KMS-11 (cell line): Measurements from ENCODE around the gene AHCYL2.

Source experiments
- H2AFZ ChIP-seq: fragments of 200-600 bp; sonication (generic); 2 replicates; pipeline ENCODE4 v1.6.1; 2016; ENCODE audit warnings: antibody characterized with exemption, mixed run types, low read depth
- H3K27ac ChIP-seq: fragments of 200-600 bp; sonication (generic); 2 replicates; pipeline ENCODE4 v1.6.1; 2016; ENCODE audit warnings: mild to moderate bottlenecking, mixed run types
- H3K27me3 ChIP-seq: fragments of 200-600 bp; sonication (generic); 2 replicates; pipeline ENCODE4 v1.6.1; 2017; ENCODE audit warnings: mild to moderate bottlenecking, low read depth, mixed run types, moderate library complexity; ENCODE audit not compliant: insufficient read depth
- H3K36me3 ChIP-seq: fragments of 200-600 bp; sonication (generic); 2 replicates; pipeline ENCODE4 v1.6.1; 2017; ENCODE audit warnings: mild to moderate bottlenecking, mixed run types; ENCODE audit not compliant: insufficient read depth
- H3K4me1 ChIP-seq: fragments of 200-600 bp; sonication (generic); 2 replicates; pipeline ENCODE4 v1.6.1; 2016; ENCODE audit warnings: mild to moderate bottlenecking, low read depth, mixed run types; ENCODE audit not compliant: poor library complexity, severe bottlenecking
- H3K4me2 ChIP-seq: fragments of 200-600 bp; sonication (generic); 2 replicates; pipeline ENCODE4 v1.7.0; 2016; ENCODE audit warnings: mild to moderate bottlenecking, mixed run types
- H3K4me3 ChIP-seq: fragments of 200-600 bp; sonication (generic); IDR thresholded peaks from 2 replicates; pipeline ENCODE4 v1.6.1; 2017; ENCODE audit warnings: low read depth, low read length, mixed read lengths; ENCODE audit not compliant: insufficient read depth
- H3K79me2 ChIP-seq: fragments of 200-600 bp; sonication (generic); 2 replicates; pipeline ENCODE4 v1.6.1; 2016; ENCODE audit warnings: low read depth, mixed run types; ENCODE audit not compliant: insufficient read depth
- H3K9ac ChIP-seq: fragments of 200-600 bp; sonication (generic); 2 replicates; pipeline ENCODE4 v1.6.1; 2016; ENCODE audit warnings: mild to moderate bottlenecking, mixed run types
- H4K20me1 ChIP-seq: fragments of 200-600 bp; sonication (generic); 2 replicates; pipeline ENCODE4 v1.6.1; 2016; ENCODE audit warnings: mild to moderate bottlenecking, mixed run types; ENCODE audit not compliant: insufficient read depth
- CTCF ChIP-seq: fragments of 200-600 bp; sonication (generic); conservative IDR thresholded peaks from 2 replicates; pipeline ENCODE4 v1.6.1; 2017; ENCODE audit warnings: low read depth, mild to moderate bottlenecking, antibody characterized with exemption, low read length, moderate library complexity, mixed read lengths

The AHCYL2 gene

GRCh38 chr7:129273936-129274335 is 49.1 kb downstream of the AHCYL2 start:
- Histone ChIP-seq H3K4me3 (no peak overlapping the region), H3K27me3 (no peaks in the 10 kb centered on the region), H3K79me2 (no peaks in the 10 kb centered on the region), H3K36me3 (peaks cover 2% of the 10 kb centered on the region; the same call in 1 of the 2 replicates), H2AFZ (no peak overlapping the region), H3K4me1 (peaks cover 15% of the 10 kb centered on the region), H3K27ac (no peak overlapping the region), H4K20me1 (no peaks in the 10 kb centered on the region), H3K9ac (no peak overlapping the region), H3K4me2 (no peak overlapping the region)
- no peak for TF ChIP-seq CTCF

DNA sequence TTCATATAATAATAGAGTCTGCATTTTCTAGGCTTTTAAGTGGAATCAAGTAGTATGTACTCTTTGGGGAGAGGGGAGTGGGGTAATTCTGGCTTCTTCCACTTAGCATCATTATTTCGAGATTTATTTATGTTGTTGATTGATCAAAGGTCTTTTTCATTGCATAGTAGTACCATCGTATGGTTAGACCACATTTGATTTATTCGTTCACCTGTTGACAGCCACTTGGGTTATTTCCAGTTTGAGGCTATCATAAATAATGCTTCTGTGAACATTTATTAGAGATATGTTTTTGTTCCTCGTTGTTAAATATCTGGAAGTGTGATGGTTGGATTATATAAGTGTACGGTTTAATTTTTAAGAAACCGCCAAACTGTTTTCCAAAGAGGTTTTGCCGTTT is 52.8 kb downstream of the AHCYL2 start:
- Histone ChIP-seq H2AFZ (no peak overlapping the region), H4K20me1 (no peaks in the 10 kb centered on the region), H3K4me2 (no peak overlapping the region), H3K27ac (no peak overlapping the region), H3K36me3 (peaks cover 2% of the 10 kb centered on the region; the same call in 1 of the 2 replicates), H3K27me3 (no peaks in the 10 kb centered on the region), H3K4me1 (peaks cover 6% of the 10 kb centered on the region), H3K4me3 (no peak overlapping the region), H3K9ac (no peak overlapping the region), H3K79me2 (no peaks in the 10 kb centered on the region)
- no peak for TF ChIP-seq CTCF

- Histone ChIP-seq H3K4me3 (no peak overlapping the region), H3K27me3 (no peaks in the 10 kb centered on the region), H2AFZ (no peak overlapping the region), H3K4me2 (no peak overlapping the region), H3K9ac (no peak overlapping the region), H4K20me1 (no peaks in the 10 kb centered on the region), H3K79me2 (no peaks in the 10 kb centered on the region), H3K4me1 (peaks cover 6% of the 10 kb centered on the region), H3K36me3 (peaks cover 2% of the 10 kb centered on the region; the same call in 1 of the 2 replicates), H3K27ac (no peak overlapping the region)
- no peak for TF ChIP-seq CTCF
Measured at GRCh38 chr7:129278688-129279087, 53.9 kb downstream of the AHCYL2 start.

- Histone ChIP-seq H3K27me3 (no peaks in the 10 kb centered on the region), H3K4me2 (no peak overlapping the region), H3K79me2 (no peaks in the 10 kb centered on the region), H3K36me3 (peaks cover 2% of the 10 kb centered on the region; the same call in 1 of the 2 replicates), H3K27ac (no peak overlapping the region), H3K4me3 (no peak overlapping the region), H4K20me1 (no peaks in the 10 kb centered on the region), H2AFZ (no peak overlapping the region), H3K9ac (no peak overlapping the region), H3K4me1 (peaks cover 6% of the 10 kb centered on the region)
- no peak for TF ChIP-seq CTCF
Measured at GRCh38 chr7:129279757-129280156, 54.9 kb downstream of the AHCYL2 start.
